NCI-H510A (cell line): Measurements from ENCODE around the gene PTGFRN.

ENCODE experiments used
- DNase-seq: peaks from one replicate; lab custom pipeline; 2025; lab: John Stamatoyannopoulos, UW

Gene PTGFRN

GRCh38 chr1:116944613-116945012 lies 34.9 kb downstream of the PTGFRN start:
- DNase-seq = no peak

GRCh38 chr1:116945421-116945820 lies 35.7 kb downstream of the PTGFRN start:
- no peak for DNase-seq

- DNase-seq = no peak
Measured at GRCh38 chr1:116945996-116946395, 36.3 kb downstream of the PTGFRN start.

GRCh38 chr1:116947092-116947860 lies 37.6 kb downstream of the PTGFRN start:
- no peak for DNase-seq

DNA sequence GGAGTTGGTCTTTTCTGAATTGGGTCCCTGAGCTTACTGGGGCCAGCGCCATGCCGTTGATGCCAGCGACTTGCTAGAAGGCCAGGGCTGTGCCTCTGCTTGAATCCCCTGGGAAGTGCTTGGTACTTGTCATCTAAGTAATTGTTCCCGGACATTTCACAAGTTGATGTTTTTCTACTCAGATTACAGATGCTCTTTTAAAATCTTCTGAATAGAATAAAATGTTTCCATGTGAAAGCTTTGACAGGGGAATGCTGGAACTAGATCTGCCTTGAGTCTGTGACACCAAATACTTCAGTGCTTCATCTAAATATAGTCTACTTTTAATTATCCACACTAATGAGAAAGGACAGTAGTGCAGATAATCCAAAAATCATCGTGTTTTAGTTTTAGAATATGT lies 38.3 kb downstream of the PTGFRN start:
- DNase-seq = no peak

DNA sequence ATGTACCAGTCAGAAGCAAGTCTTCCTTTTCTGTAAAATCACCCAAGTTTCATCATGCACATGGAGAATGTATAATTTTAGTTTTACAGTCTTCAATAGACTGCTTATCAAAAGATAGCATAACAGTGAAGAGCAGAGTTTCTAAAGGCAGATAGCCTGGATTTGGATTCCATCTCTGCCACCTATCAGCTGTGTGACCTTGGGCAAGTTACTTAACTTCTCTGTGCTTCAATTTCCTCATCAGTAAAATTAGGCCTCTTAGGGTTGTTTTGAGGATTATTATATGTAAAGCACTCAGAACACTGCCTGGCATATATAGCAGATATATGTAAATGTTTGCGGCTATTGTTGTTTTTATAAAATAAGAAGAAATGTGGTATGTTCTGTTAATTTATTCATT lies 38.9 kb downstream of the PTGFRN start:
- DNase-seq = no peak

- no peak for DNase-seq
Measured at GRCh38 chr1:116949213-116949985, 39.7 kb downstream of the PTGFRN start.

GRCh38 chr1:116950517-116951199 lies 40.9 kb downstream of the PTGFRN start:
- no peak for DNase-seq

- no peak for DNase-seq
Measured at GRCh38 chr1:116951200-116951935, 41.7 kb downstream of the PTGFRN start.

GRCh38 chr1:116952738-116953275 lies 43.1 kb downstream of the PTGFRN start:
- DNase-seq = no peak

DNA sequence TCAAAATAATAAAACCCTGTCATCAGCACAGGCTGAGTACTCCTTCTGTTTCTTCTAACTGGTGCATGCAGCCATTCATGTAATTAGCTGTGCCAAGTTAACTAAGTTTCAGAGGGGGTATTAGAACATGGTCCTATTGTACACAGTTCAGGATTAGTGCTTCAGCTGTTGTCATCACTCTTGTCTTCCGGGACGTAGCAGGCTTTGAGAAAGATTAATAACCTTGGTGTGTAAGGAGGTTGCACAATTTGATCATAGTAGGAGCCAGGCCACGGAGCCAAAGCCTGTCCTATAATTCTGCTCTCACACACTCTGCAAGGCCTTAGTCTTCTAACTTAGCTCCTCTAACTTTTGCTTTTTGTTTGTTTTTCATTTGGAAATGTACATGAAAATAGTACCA lies 44.7 kb downstream of the PTGFRN start:
- DNase-seq = no peak

DNA sequence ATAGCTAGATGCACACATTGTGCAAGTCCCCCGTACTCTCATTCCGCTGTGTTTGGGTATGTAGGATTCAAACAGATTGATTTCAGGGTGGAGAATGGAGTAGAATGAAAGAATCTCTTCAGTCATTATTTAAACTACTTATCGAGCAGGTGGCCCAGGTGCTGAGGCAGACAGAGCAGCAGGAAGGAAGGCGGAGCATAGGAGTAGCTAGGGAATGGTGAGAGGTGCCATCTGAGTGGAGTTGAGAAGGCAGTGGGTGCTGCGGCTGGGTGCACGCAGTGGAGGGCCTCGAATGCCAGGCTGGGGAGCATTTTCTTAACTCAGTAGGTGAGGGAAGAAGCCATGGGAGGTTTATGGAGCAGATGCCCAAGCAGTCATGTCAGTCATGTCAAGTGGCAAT lies 46.7 kb downstream of the PTGFRN start:
- peak; percentile 88 for DNase-seq

DNA sequence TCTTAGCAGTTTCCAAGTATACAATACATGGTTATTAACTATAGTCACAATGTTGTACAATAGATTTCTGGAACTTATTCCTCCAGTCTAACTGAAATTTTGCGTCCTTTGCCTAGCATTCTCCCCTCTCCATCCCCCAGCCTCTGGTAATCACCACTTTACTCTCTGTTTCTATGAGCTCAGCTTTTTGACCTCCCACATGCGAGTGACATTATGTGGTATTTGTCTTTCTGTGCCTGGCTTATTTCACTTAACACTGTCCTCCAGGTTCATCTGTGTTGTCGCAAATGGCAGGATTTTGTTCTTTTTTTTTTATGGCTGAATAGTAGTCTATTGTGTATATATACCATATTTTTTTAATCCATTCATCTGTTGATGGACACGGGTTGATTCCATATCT lies 47.9 kb downstream of the PTGFRN start:
- no peak for DNase-seq

DNA sequence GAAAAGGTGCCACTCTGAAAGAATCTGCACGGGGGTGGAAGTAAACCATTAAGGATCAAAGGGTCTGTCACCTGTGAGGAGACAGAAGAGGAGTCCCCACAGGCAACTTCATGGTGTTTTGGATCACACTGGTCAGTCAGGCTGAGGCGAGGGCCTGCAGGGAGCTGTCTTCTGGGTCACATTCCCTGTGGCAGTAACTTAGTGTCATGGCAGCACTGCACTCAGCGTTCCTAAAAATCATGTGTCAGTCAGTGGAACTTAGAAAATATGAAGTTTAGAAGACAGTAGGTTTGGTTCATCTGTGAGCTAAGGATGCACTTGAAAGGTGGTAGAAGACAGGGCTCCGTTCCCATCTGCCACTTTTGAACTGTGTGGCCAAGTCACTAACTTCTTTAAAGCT lies 48.4 kb downstream of the PTGFRN start:
- no peak for DNase-seq

GRCh38 chr1:116958977-116959376 lies 49.3 kb downstream of the PTGFRN start:
- DNase-seq = no peak

DNA sequence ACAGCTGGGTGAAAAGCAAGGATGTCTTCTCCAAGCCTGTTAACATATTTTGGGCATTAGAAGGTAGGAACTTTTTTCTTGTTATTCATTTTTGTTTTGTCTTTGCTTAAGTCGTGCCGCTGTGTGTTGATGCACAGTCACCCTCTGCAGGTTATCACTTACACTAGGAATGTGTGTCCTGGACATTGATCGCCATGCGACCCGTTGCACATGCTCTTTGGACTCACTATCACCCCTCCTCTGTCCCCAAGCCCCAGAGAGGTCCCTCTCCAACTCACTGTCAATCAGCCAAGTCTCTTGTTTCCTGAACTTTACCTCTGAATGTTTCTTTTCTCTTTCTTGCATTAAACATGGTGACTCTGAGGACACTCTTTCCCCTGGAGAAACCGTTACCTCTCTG lies 51.9 kb downstream of the PTGFRN start:
- DNase-seq = no peak

GRCh38 chr1:116962987-116963639 lies 53.4 kb downstream of the PTGFRN start:
- DNase-seq = no peak

DNA sequence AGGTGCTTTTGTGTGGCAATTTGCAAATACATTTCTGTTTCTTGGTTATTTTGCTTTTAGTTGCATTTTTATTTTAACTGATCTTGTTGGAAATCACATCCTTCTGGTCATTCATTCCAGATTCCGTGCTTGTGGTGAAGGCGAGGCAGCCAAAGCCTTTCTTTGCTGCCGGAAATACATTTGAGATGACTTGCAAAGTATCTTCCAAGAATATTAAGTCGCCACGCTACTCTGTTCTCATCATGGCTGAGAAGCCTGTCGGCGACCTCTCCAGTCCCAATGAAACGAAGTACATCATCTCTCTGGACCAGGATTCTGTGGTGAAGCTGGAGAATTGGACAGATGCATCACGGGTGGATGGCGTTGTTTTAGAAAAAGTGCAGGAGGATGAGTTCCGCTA lies 57.1 kb downstream of the PTGFRN start:
- DNase-seq = no peak

DNA sequence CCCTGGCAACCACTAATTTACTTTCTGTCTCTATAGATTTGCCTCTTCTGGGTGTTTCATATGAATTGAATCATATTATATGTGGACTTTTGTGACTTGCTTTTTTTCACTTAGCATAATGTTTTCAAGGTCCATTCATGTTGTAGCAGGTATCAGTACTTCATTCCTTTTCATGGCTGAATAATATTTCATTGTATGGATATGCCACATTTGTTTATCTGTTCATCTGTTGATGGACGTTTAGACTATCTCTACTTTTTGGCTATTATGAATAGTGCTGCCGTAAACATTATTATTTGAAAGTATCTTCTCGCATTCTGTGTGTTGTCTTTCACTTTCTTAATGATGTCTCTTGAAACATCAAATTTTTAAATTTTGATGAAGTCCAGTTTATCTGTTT lies 59.0 kb downstream of the PTGFRN start:
- no peak for DNase-seq

- no peak for DNase-seq
Measured at GRCh38 chr1:116971258-116971860, 61.6 kb downstream of the PTGFRN start.
